GM21786 (cell line): ENCODE measurements around the gene GPC5.
"Not testable (repeated sequence)": the region's sequence is repeated elsewhere in the genome, so short reads cannot be mapped to it uniquely, and the experiment has no call there.

Experiments used
- ATAC-seq: cut with Tn5 transposase; IDR thresholded peaks from one replicate; pipeline ENCODE4 v1.9.1; 2021; ENCODE audit not compliant: unreplicated experiment

GPC5 gene

GRCh38 chr13:92896842-92897241, 1498.4 kb downstream of the GPC5 start:
- ATAC-seq: no peak

- not testable (repeated sequence) for ATAC-seq
These were observed 1500.5 kb downstream of the GPC5 start for GRCh38 chr13:92898946-92899345.

GRCh38 chr13:92900446-92900845, 1502.0 kb downstream of the GPC5 start:
- no peak for ATAC-seq

- no peak for ATAC-seq
These were observed 1503.3 kb downstream of the GPC5 start for GRCh38 chr13:92901739-92902138.

- no peak for ATAC-seq
These were observed 1514.2 kb downstream of the GPC5 start for GRCh38 chr13:92912629-92913028.

- no peak for ATAC-seq
These were observed 1515.4 kb downstream of the GPC5 start for GRCh38 chr13:92913840-92914239.
